Ectodermal cell (in vitro differentiated cells): ENCODE measurements around the gene TDRD7.

ENCODE experiments used
- H3K27ac ChIP-seq: 2 replicates; pipeline ENCODE4 v1.7.0; 2013; ENCODE audit warnings: mild to moderate bottlenecking, low read depth, low read length; ENCODE audit not compliant: insufficient read depth, poor library complexity, severe bottlenecking
- H3K27me3 ChIP-seq: 2 replicates; pipeline ENCODE4 v1.7.0; 2013; ENCODE audit warnings: mild to moderate bottlenecking, low read length; ENCODE audit not compliant: insufficient read depth, control insufficient read depth, poor library complexity, severe bottlenecking
- H3K36me3 ChIP-seq: one replicate; pipeline ENCODE4 v1.7.0; 2013; ENCODE audit warnings: low read length; ENCODE audit not compliant: control insufficient read depth, insufficient read depth
- H3K4me1 ChIP-seq: one replicate; pipeline ENCODE4 v1.7.0; 2013; ENCODE audit warnings: low read length; ENCODE audit not compliant: control insufficient read depth, insufficient read depth
- H3K4me3 ChIP-seq: 2 replicates; pipeline ENCODE4 v1.7.0; 2013; ENCODE audit warnings: low read depth, low read length, control low read depth; ENCODE audit not compliant: insufficient read depth
- H3K9me3 ChIP-seq: 2 replicates; pipeline ENCODE4 v1.7.0; 2013; ENCODE audit warnings: mild to moderate bottlenecking, low read length, moderate library complexity; ENCODE audit not compliant: control insufficient read depth
- WGBS, 2 experiments: methylation state at CpG; one replicate each; pipeline ENCODE4 v1.1.7; 2013; ENCODE audit warnings: missing lambda C conversion rate in 2 of 2; 5-methylcytosine and 5-hydroxymethylcytosine counted together

Gene TDRD7

GRCh38 chr9:97474372-97474925, 62.6 kb downstream of the TDRD7 start:
- Histone ChIP-seq H3K27me3 (no peaks in the 10 kb centered on the region), H3K4me3 (no peak overlapping the region), H3K36me3 (no peaks in the 10 kb centered on the region), H3K4me1 (no peaks in the 10 kb centered on the region), H3K9me3 (no peaks in the 10 kb centered on the region), H3K27ac (no peak overlapping the region)
- whole genome bisulfite sequencing, 2 experiments: 93 to 97% methylated on average over 4 to 5 of the region's 5 CpGs

- 88 to 91% methylated on average over 2 of the region's 2 CpGs for WGBS, 2 experiments
- no peak overlapping the region for H3K4me3 ChIP-seq
These were observed 63.2 kb downstream of the TDRD7 start for GRCh38 chr9:97475059-97475458.

GRCh38 chr9:97478301-97478981, 66.5 kb downstream of the TDRD7 start:
- no peaks in the 10 kb centered on the region for H3K27me3 ChIP-seq
- H3K4me3 ChIP-seq: no peak overlapping the region
- no peaks in the 10 kb centered on the region for H3K36me3 ChIP-seq
- no peaks in the 10 kb centered on the region for H3K9me3 ChIP-seq
- no peak overlapping the region for H3K27ac ChIP-seq
- 96 to 98% methylated on average over 2 of the region's 3 CpGs for WGBS, 2 experiments
- H3K4me1 ChIP-seq: no peaks in the 10 kb centered on the region

More at GRCh38 chr9:97475059-97475458, 63.2 kb downstream of the TDRD7 start:
- Histone ChIP-seq H3K36me3 (no peaks in the 10 kb centered on the region), H3K4me1 (no peaks in the 10 kb centered on the region), H3K27ac (no peak overlapping the region), H3K27me3 (no peaks in the 10 kb centered on the region), H3K9me3 (no peaks in the 10 kb centered on the region)

GRCh38 chr9:97479496-97480159, 67.7 kb downstream of the TDRD7 start:
- Histone ChIP-seq H3K36me3 (no peaks in the 10 kb centered on the region), H3K4me1 (no peaks in the 10 kb centered on the region), H3K27ac (no peak overlapping the region), H3K27me3 (no peaks in the 10 kb centered on the region), H3K4me3 (no peak overlapping the region), H3K9me3 (no peaks in the 10 kb centered on the region)
- WGBS, 2 experiments: 65 to 75% methylated on average over 4 of the region's 5 CpGs

GRCh38 chr9:97480174-97480573, 68.3 kb downstream of the TDRD7 start:
- no peaks in the 10 kb centered on the region for H3K27me3 ChIP-seq
- no peaks in the 10 kb centered on the region for H3K4me1 ChIP-seq
- WGBS, 2 experiments: 35 to 65% methylated on average over 1 of the region's 1 CpG
- H3K27ac ChIP-seq: no peak overlapping the region
- no peak overlapping the region for H3K4me3 ChIP-seq
- no peaks in the 10 kb centered on the region for H3K9me3 ChIP-seq
- no peaks in the 10 kb centered on the region for H3K36me3 ChIP-seq

- WGBS, 2 experiments: 90 to 100% methylated on average over 1 of the region's 1 CpG
- Histone ChIP-seq H3K27ac (no peak overlapping the region), H3K4me3 (no peak overlapping the region), H3K36me3 (no peaks in the 10 kb centered on the region), H3K27me3 (no peaks in the 10 kb centered on the region), H3K4me1 (no peaks in the 10 kb centered on the region), H3K9me3 (no peaks in the 10 kb centered on the region)
These were observed 68.9 kb downstream of the TDRD7 start for GRCh38 chr9:97480749-97481148.

GRCh38 chr9:97484134-97484533, 72.2 kb downstream of the TDRD7 start:
- Histone ChIP-seq H3K36me3 (no peaks in the 10 kb centered on the region), H3K9me3 (no peaks in the 10 kb centered on the region), H3K27me3 (no peaks in the 10 kb centered on the region), H3K27ac (no peak overlapping the region), H3K4me3 (no peak overlapping the region), H3K4me1 (no peaks in the 10 kb centered on the region)
- 92 to 94% methylated on average over 1 of the region's 1 CpG for WGBS, 2 experiments

- Histone ChIP-seq H3K9me3 (no peaks in the 10 kb centered on the region), H3K4me1 (no peaks in the 10 kb centered on the region), H3K4me3 (no peak overlapping the region), H3K27me3 (no peaks in the 10 kb centered on the region), H3K36me3 (no peaks in the 10 kb centered on the region), H3K27ac (no peak overlapping the region)
- 86 to 91% methylated on average over 2 of the region's 2 CpGs for WGBS, 2 experiments
These were observed 75.2 kb downstream of the TDRD7 start for GRCh38 chr9:97487107-97487506.

GRCh38 chr9:97487861-97488260, 76.0 kb downstream of the TDRD7 start:
- Histone ChIP-seq H3K9me3 (no peaks in the 10 kb centered on the region), H3K27ac (no peak overlapping the region), H3K4me1 (no peaks in the 10 kb centered on the region), H3K27me3 (no peaks in the 10 kb centered on the region), H3K4me3 (no peak overlapping the region), H3K36me3 (no peaks in the 10 kb centered on the region)
- WGBS, 2 experiments: 58 to 63% methylated on average over 1 of the region's 1 CpG

- Histone ChIP-seq H3K27ac (no peak overlapping the region), H3K36me3 (no peaks in the 10 kb centered on the region), H3K27me3 (no peaks in the 10 kb centered on the region), H3K4me3 (no peak overlapping the region), H3K9me3 (no peaks in the 10 kb centered on the region), H3K4me1 (no peaks in the 10 kb centered on the region)
- 96 to 100% methylated on average over 1 of the region's 1 CpG for WGBS, 2 experiments
These were observed 79.5 kb downstream of the TDRD7 start for GRCh38 chr9:97491216-97491999.
